ENCODE measurements around the gene MAMLD1.

MAMLD1 gene

DNA sequence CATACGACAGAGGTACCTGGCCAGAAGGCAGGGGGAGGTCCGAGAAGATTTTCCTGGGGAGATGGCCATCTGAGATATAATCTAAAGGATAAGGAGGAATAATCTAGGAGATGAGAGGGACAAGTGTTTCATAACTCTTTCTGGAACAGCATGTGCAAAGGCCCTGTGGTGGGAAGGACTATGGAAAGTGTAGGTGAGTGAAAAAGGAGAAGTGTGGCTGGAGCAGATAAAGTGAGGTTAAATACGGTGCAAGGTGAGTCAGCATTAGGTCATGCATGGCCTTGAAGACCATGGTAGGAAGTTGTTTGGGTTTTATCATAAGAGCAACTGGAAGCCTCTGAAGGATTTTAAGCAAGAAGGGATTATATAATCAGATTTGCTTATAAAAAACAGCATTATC, 170.7 kb downstream of the MAMLD1 start:
- DNase-seq (ENCODE audit: low spot score) = no peak

- DNase-seq (ENCODE audit: low spot score) = no peak
Measured at GRCh38 chrX:150536455-150537116, 173.5 kb downstream of the MAMLD1 start.

DNA sequence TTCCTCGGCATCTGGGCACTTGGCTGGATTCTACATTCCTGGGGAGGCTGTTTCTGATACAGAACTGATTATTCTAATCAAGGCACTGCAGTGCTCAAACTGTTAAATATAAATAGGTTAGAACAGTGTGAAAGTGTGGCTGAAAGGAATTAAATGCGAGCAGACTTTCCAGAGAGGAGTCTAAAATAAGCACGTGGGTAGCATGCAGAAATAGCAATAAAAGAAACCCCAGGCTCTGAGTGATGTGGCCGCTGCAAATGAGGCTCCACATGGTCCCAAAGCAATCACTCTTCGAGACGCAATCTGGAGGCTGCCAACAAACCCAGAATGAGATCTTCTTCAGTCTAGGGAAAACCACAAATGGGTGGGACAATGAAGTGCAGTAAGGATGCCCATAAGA, 174.7 kb downstream of the MAMLD1 start:
- no peak for DNase-seq (ENCODE audit: low spot score)

GRCh38 chrX:150540965-150541364, 177.8 kb downstream of the MAMLD1 start:
- no peak for DNase-seq (ENCODE audit: low spot score)

GRCh38 chrX:150542846-150543229, 179.7 kb downstream of the MAMLD1 start:
- no peak for DNase-seq (ENCODE audit: low spot score)

DNA sequence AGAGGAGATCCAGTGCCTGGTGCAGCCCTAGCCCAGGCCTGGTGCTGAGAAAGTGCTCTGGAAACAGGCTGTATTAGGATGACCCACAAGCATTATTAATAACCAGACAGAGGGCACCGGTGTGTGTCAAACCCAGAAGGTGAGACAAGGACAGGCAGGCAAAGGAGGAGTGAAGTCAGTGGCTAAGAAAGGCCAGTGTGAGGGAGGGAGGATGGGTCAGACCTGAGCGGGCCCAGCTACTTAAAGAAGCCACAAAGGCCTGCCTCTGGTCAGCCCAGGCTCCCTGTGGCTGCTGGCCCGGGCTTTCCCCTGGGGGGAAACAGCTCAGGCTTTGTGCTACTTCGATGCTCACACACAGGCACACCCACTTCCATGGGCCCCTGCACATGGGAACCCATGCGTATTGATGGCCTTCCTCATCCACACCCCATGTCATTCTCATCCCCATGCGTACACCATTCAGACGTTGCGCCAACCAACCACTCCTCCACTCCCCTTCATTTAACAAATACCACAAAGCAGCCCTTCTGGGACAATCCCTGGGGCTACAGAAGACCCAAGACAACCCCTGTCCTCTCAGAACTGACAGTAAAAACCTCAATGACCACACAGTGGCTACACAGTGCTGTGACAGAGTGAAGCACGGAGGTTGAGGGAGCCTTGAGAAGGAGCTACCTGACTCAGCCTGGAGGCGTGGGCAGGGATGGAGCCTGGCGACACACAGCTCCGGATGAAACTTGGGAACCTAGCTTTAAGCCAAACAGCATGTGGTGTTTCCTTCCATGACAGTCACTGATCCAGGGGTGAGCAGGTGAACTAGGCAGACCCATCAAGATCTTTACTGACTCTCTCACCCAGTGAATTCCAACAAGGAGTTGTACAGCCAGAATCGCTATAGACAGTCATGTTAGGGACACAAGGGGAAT, 180.4 kb downstream of the MAMLD1 start:
- no peak for DNase-seq (ENCODE audit: low spot score)

DNA sequence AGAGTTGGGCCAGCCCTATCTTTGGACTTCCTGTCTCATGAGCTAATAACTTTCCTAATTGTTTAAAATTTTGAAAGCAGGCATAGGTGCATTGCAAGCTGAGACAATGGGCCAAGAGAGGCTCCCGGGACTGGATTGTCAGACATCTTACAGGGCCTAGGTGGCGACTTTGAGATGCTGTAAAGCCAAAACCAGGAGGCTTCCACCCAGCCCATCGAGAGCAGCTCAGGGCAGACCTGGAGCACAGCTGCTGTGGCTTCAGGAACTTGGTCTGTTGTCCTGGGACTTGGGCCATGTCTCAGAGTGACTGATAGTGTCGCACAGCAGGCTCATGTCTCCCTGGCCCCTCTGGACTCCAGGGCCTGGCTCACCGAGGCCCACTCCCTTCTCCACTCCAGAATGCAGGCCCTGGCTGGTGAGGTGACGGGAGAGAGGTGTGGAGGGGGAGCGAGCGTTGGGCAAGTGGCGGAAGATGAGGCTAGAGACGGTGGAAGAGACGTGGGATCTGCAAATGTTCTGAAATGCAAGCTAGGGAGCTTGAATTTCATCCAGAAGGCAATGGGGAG, 181.2 kb downstream of the MAMLD1 start:
- DNase-seq (ENCODE audit: low spot score) = peak; percentile 8

- no peak for DNase-seq (ENCODE audit: low spot score)
Measured at GRCh38 chrX:150544835-150545770, 182.0 kb downstream of the MAMLD1 start.

GRCh38 chrX:150546711-150547153, 183.6 kb downstream of the MAMLD1 start:
- no peak for DNase-seq (ENCODE audit: low spot score)

- DNase-seq (ENCODE audit: low spot score) = peak; percentile 60
Measured at GRCh38 chrX:150547375-150548115, 184.4 kb downstream of the MAMLD1 start.

DNA sequence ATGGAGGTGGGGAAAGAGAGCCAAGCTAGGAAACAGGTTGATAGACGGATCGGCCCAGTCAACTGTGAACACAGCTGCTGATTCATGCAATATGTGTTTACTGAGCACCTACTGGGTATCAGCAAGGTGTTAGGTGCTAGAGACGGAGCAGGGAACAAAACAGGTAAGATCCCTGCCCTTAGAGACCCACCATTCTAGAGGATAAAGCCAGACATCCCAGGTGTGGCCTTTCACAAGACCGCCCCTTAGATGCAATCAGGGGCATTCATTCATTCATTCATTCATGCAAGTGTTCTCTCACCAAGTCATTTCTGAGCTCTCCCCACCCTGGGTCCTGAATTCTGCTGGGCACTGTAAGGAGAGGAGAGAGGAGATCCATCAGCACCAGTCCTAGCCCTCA, 185.1 kb downstream of the MAMLD1 start:
- no peak for DNase-seq (ENCODE audit: low spot score)

DNA sequence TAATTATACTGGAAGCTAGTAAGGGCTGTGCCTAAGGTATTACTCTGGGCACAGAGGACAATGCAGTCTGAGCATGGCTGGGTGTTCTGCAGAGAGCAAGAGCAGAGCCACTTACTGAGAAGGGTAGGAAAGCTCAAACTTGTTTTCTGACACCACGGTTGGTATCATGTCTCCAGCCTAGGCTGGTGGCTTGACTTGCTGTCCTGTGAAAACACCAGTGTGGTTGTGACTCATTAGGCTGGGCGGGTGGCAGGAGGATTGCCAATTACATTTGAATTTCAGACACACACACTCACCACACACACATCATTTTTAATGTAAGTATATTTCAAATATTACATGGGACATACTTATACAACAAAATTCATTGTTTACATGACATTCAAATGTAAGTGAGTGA, 185.6 kb downstream of the MAMLD1 start:
- DNase-seq (ENCODE audit: low spot score) = peak; percentile 24

- DNase-seq (ENCODE audit: low spot score) = no peak
Measured at GRCh38 chrX:150551963-150552362, 188.8 kb downstream of the MAMLD1 start.

DNA sequence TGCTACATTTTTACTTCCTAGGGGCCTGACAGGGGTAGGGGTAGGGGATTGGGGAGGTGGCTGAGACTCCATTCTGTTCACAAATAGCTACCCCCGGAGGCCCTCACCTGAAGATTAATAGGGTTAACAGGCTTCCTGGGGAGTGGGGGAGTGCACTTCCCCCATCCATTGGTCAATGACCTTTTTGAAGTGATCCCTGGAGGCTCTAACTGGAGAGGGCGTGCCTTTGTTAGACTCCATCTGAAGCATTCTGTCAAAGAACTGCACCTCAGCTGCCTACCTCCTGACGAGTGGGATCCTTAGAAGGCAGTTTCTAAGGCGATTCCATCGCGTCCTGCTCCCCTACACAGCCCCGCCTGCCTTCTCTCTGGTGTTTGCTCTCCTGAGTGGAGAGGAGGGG, 195.3 kb downstream of the MAMLD1 start:
- no peak for DNase-seq (ENCODE audit: low spot score)
